NCI-H146 treated with DMSO at 0.1 percent for 48 hours (cell line): ENCODE measurements around the gene GPATCH8.

Source experiments
- DNase-seq: peaks from one replicate; lab custom pipeline; 2025; ENCODE audit not compliant: unreplicated experiment; lab: John Stamatoyannopoulos, UW

Gene GPATCH8

GRCh38 chr17:44359006-44359405 is 144.2 kb downstream of the GPATCH8 start:
- DNase-seq = no peak

- DNase-seq = no peak
Measured at GRCh38 chr17:44358066-44358465, 145.1 kb downstream of the GPATCH8 start.

GRCh38 chr17:44356241-44356640 is 147.0 kb downstream of the GPATCH8 start:
- no peak for DNase-seq

GRCh38 chr17:44355642-44356099 is 147.5 kb downstream of the GPATCH8 start:
- no peak for DNase-seq

- DNase-seq = no peak
Measured at GRCh38 chr17:44354582-44355561, 148.3 kb downstream of the GPATCH8 start.

- no peak for DNase-seq
Measured at GRCh38 chr17:44353672-44354331, 149.4 kb downstream of the GPATCH8 start.

- DNase-seq = no peak
Measured at GRCh38 chr17:44352828-44353671, 150.2 kb downstream of the GPATCH8 start.

- no peak for DNase-seq
Measured at GRCh38 chr17:44351961-44352827, 151.0 kb downstream of the GPATCH8 start.

- DNase-seq = no peak
Measured at GRCh38 chr17:44351464-44351863, 151.7 kb downstream of the GPATCH8 start.

- no peak for DNase-seq
Measured at GRCh38 chr17:44350733-44351226, 152.4 kb downstream of the GPATCH8 start.

- DNase-seq = no peak
Measured at GRCh38 chr17:44349553-44350070, 153.6 kb downstream of the GPATCH8 start.

- DNase-seq = no peak
Measured at GRCh38 chr17:44348988-44349364, 154.2 kb downstream of the GPATCH8 start.

GRCh38 chr17:44348234-44348987 is 154.8 kb downstream of the GPATCH8 start:
- DNase-seq = no peak
